ENCODE data around the gene LSMEM2.
A peak's percentile ranks its signal among the peaks of the same experiment; 100 is the strongest.
"Not testable (repeated sequence)": the region's sequence is repeated elsewhere in the genome, so short reads cannot be mapped to it uniquely, and the experiment has no call there.

Gene LSMEM2

DNA sequence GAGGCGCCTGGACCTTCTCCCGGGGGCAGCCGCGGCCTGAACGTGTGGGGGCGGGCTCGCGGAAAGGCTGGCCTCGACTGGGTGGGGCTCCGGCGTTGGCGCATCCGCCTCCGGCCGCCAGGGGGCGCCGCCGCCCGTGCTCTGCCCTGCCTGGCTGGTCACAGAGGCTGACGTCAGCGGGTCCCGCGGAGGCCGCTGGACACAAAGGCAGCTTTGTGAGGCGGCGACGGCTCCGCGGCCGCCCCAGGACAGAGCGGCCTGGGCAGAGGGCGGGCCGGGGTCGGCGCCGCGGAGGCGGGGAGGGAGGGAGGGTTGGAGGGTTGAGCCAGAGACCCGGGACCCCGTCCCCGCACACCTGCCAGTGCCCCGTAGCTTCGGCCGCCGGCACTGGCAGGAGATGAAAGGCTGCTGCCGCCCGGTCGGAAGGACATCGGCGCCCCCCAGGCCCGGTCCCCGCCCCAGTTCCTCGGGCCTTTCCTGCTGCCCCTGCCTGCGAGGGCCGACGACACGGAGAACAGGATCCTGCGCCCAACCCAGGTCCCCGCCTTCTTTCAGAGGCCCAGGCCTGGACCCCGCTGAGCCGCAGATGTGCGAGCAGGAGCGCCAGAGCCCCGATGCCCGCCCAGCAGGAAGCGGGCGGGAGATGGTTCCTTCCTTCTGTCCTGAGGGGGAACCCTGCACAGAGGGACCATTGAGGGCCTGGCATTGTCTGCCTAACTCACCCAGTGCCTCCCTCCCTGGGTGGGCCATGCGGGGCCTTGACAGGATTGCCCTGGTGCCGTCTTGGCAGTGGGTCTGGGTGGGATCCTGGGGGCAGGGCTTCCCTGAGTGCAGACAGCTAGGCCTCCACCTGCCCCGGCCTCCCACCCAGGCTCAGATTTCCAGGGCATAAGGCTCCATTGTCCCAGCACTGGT lies 18.6 kb upstream of the LSMEM2 start:
- TF ChIP-seq, protein P1, sequence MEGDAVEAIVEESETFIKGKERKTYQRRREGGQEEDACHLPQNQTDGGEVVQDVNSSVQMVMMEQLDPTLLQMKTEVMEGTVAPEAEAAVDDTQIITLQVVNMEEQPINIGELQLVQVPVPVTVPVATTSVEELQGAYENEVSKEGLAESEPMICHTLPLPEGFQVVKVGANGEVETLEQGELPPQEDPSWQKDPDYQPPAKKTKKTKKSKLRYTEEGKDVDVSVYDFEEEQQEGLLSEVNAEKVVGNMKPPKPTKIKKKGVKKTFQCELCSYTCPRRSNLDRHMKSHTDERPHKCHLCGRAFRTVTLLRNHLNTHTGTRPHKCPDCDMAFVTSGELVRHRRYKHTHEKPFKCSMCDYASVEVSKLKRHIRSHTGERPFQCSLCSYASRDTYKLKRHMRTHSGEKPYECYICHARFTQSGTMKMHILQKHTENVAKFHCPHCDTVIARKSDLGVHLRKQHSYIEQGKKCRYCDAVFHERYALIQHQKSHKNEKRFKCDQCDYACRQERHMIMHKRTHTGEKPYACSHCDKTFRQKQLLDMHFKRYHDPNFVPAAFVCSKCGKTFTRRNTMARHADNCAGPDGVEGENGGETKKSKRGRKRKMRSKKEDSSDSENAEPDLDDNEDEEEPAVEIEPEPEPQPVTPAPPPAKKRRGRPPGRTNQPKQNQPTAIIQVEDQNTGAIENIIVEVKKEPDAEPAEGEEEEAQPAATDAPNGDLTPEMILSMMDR (IDR thresholded peaks at IDR 0.05; ENCODE audit: low read depth, low read length, missing control alignments): peak; percentile 92
- DNase-seq (ENCODE audit: low read depth): no peak

DNA sequence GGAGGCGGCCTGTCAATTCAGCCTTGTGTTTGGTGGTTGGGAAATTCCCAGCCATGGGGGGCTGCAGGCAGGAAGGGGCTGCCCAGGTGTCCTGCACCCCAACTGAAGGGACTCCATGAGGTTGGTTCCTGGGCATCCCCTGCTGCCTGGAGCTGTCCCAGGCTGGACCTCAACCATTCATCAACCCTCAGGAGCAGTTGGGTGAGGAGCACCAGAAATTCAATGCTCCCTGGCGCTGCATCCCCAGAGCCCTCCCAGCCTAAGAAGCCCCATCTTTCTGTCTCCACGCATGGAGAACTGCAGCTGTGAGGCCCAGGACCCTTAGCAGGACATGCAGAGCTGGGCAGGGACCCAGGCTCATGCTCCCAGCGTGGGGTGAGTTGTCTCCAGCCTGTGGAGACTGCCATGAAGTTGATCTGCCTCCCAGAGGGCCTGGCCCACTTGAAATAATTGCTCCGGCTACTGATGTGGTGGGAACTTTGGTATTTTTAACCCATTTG lies 17.9 kb upstream of the LSMEM2 start:
- DNase-seq (ENCODE audit: low read depth): no peak
- TF ChIP-seq, protein P1 (IDR thresholded peaks at IDR 0.05; ENCODE audit: low read depth, low read length, missing control alignments): no peak
- no peak overlapping the region for H3K4me3 ChIP-seq (ENCODE audit: low read depth, low read length)

More for the DNA sequence above, 18.6 kb upstream of the LSMEM2 start:
- peak overlapping the region; percentile 56 for H3K4me3 ChIP-seq (ENCODE audit: low read depth, low read length)

DNA sequence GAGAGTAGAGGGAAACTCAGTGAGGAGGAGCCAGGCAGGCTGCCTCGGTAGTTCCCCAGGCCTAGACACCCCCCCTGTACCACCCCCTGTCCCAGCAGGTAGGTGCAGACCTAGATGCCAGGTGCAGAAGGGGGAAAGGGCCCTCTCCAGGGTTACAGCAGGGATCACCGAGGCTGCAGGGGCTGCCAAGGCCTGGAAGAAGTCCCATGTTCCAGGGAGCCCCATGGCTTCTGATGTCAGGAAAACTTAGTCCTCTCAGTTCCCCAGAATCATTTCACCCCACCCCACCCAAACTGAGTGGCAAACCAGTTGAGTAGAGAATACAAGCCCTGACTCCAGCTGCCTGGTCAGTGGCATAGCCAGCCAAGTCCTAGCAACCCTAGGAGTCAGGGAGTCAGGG lies 17.4 kb upstream of the LSMEM2 start:
- DNase-seq (ENCODE audit: low read depth): no peak
- H3K4me3 ChIP-seq (ENCODE audit: low read depth, low read length): no peak overlapping the region
- TF ChIP-seq, protein P1 (IDR thresholded peaks at IDR 0.05; ENCODE audit: low read depth, low read length, missing control alignments): no peak

DNA sequence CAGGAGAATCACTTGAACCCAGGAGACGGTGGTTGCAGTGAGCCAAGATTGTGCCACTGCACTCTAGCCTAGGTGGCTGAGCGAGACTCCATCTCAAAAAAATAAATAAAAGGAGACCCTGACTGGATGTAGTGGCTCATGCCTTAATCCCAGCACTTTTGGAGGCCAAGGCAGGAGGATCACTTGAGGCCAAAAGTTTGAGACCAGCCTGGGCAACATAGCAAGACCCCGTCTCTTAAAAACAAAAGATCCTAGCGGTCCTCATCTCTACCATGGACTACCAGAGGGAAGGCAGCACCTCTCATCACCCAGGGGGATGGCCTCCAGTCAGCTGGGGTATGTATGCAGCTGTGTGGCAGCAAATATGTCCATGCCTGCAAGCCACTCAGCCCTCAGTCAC lies 16.7 kb upstream of the LSMEM2 start:
- DNase-seq (ENCODE audit: low read depth); H3K4me3 ChIP-seq (ENCODE audit: low read depth, low read length): not testable (repeated sequence)

DNA sequence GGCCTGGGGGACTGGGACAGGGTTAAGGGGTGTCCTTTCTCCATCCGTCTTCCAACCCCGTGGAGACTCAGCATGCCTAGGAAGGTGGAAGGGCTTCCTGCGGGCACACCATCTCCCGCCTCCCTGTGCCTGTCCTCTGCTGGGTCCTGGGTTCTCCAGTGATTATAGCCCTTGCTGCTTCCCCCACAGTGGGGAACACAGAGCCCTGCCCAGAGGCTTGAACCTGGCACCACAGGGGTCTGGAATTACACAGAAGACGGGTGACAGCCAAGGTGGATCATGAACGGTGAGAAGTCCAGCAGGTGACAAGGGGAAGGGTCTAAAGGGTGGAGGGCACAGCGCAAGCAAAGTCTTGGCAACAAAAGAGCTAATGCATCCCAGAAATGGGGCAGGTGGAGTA lies 16.1 kb upstream of the LSMEM2 start:
- DNase-seq (ENCODE audit: low read depth): no peak
- TF ChIP-seq, protein P1 (IDR thresholded peaks at IDR 0.05; ENCODE audit: low read depth, low read length, missing control alignments): no peak
- no peak overlapping the region for H3K4me3 ChIP-seq (ENCODE audit: low read depth, low read length)

DNA sequence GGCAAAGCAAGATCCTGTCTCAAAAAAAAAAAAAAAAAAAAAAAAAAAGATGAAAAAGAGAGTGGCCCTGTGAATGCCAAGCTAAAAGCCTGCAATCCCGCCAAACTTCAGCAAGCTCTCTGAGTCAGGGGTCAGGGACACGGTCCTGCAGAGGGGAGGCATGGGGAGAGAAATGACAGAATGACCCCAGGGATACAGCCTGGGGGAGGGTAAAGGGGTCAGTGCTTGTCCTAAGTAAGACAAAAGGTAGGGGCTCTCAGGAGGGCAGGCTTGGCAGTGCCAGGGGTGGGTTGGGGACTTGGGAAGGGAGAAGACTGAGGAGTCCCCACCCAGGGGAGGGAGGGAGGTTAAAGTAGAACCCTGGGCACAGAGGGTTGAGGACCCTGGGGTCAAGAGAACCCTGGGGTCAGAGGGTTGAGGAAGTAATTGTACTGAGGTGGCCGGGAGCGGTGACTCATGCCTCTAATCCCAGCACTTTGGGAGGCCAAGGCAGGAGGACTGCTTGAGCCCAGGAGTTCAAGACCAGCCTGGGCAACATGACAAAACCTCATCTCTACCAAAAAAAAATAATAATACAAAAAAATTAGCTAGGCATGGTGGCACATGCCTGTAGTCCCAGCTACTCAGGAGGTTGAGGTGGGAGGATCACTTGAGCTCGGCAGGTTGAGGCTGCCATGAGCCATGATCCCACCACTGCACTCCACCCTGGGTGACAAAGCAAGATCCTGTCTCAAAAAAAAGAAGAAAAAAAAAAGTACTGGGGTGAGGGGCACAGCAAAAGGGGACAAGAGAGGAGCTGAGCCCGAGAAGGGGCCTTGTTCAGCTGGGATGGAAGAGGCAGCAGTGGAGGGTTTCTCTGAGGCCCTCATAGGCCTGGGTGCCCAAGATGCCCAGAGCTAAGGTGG lies 15.2 kb upstream of the LSMEM2 start:
- no peak overlapping the region for H3K4me3 ChIP-seq (ENCODE audit: low read depth, low read length)
- DNase-seq (ENCODE audit: low read depth): no peak
- TF ChIP-seq, protein P1 (IDR thresholded peaks at IDR 0.05; ENCODE audit: low read depth, low read length, missing control alignments): no peak

DNA sequence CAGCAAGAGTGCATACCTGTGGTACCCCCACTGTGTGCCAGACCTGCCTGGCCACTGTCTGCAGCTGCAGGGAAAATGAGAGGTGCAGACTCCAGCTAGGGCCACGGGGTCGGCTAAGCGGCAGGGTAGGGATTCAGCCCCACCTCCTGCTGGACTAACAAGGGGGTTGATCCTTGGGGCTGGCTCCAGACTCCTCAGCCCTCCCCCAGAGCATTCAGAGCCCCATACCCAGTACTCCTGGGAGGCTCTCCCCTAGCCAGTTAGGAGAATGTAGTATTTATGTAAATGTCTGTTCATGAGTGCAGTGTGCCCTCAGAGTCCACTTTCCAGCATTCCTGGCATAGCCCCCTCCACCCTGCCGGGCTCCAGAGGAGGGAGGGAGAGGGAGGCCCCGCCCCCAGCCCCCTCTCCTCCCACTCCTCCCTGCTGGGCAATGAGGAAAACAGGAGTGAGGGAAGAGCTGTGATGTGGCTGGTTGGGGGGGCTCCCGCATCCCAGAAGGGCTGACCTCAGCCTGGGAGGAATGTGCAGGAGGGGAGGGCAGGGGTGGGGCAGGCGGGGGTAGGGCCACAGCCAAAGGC lies 14.4 kb upstream of the LSMEM2 start:
- TF ChIP-seq, protein P1 (IDR thresholded peaks at IDR 0.05; ENCODE audit: low read depth, low read length, missing control alignments): no peak
- no peak overlapping the region for H3K4me3 ChIP-seq (ENCODE audit: low read depth, low read length)
- DNase-seq (ENCODE audit: low read depth): no peak
